ENCODE results near the gene AMMECR1. TPM values are rescaled to one million over a fixed set of nuclear protein-coding genes. Genes with fewer than 3 reads are reported as not detected.

Gene AMMECR1
- total and polyA plus RNA-seq, 12 donors, result 0.59 to 1.8 (median 0.99) TPM

- Histone ChIP-seq H3K27ac (no peak overlapping the region), H3K9me3 (no peaks in the 10 kb centered on the region), H3K36me3 (no peaks in the 10 kb centered on the region), H3K27me3 (peaks cover 0 to 27% (median 0%) of the 10 kb centered on the region in 7 donors), H3K4me1 (peaks cover 0 to 29% (median 6%) of the 10 kb centered on the region in 9 donors), H3K4me3 (no peak overlapping the region)
- intact Hi-C loops (cut with DNase I), result loop anchor here in 3 of 10 donors (10.0 kb wide), 2 partner anchors 137 to 147 kb away; no protein-coding TSS in a partner anchor
- ATAC-seq, result no peak
- no peak for DNase-seq
- TF ChIP-seq CTCF (IDR thresholded peaks at IDR 0.05), result no peak
- WGBS, 2 donors, result 79 to 90% methylated on average over 1 of the region's 1 CpG
Measured at GRCh38 chrX:110311437-110312230, 6.3 kb downstream of the AMMECR1 start.

- ATAC-seq, result no peak
- intact Hi-C loops (cut with DNase I), result loop anchor here in 3 of 10 donors (10.0 kb wide), 2 partner anchors 136 to 146 kb away; no protein-coding TSS in a partner anchor
Measured at GRCh38 chrX:110310896-110311295, 7.0 kb downstream of the AMMECR1 start.

GRCh38 chrX:110310000-110310790 is 7.7 kb downstream of the AMMECR1 start:
- no peak for TF ChIP-seq CTCF (IDR thresholded peaks at IDR 0.05)
- H3K4me1 ChIP-seq, result peaks cover 0 to 16% (median 5%) of the 10 kb centered on the region in 9 donors
- H3K4me3 ChIP-seq, result no peak overlapping the region
- DNase-seq (no peak), ATAC-seq (no peak)
- intact Hi-C loops (cut with DNase I), result loop anchor here in 3 of 10 donors (10.0 kb wide), 2 partner anchors 135 to 145 kb away; no protein-coding TSS in a partner anchor
- H3K27me3 ChIP-seq, result peaks cover 0 to 24% (median 0%) of the 10 kb centered on the region in 7 donors
- H3K9me3 ChIP-seq, result no peaks in the 10 kb centered on the region
- H3K27ac ChIP-seq, result no peak overlapping the region
- H3K36me3 ChIP-seq, result no peaks in the 10 kb centered on the region
- 10 to 32% methylated on average over 1 of the region's 1 CpG for WGBS, 2 donors

More at GRCh38 chrX:110310896-110311295, 7.0 kb downstream of the AMMECR1 start:
- DNase-seq, result no peak
- no peak overlapping the region for H3K27ac ChIP-seq
- peaks cover 0 to 22% (median 5%) of the 10 kb centered on the region in 9 donors for H3K4me1 ChIP-seq
- WGBS, 2 donors, result 56 to 60% methylated on average over 1 of the region's 1 CpG
- peaks cover 0 to 24% (median 0%) of the 10 kb centered on the region in 7 donors for H3K27me3 ChIP-seq
- no peaks in the 10 kb centered on the region for H3K9me3 ChIP-seq
- H3K4me3 ChIP-seq, result no peak overlapping the region
- no peaks in the 10 kb centered on the region for H3K36me3 ChIP-seq
- no peak for TF ChIP-seq CTCF (IDR thresholded peaks at IDR 0.05)

- no peak overlapping the region for H3K4me3 ChIP-seq
- no peak for TF ChIP-seq CTCF (IDR thresholded peaks at IDR 0.05)
- H3K36me3 ChIP-seq, result no peaks in the 10 kb centered on the region
- H3K27me3 ChIP-seq, result peaks cover 0 to 11% (median 0%) of the 10 kb centered on the region in 7 donors
- no peaks in the 10 kb centered on the region for H3K9me3 ChIP-seq
- intact Hi-C loops (cut with DNase I), result no loop called here
- peaks cover 0 to 16% (median 5%) of the 10 kb centered on the region in 9 donors for H3K4me1 ChIP-seq
- no peak for ATAC-seq
- 88 to 94% methylated on average over 2 of the region's 2 CpGs for WGBS, 2 donors
- no peak overlapping the region for H3K27ac ChIP-seq
- DNase-seq, result no peak
Measured at GRCh38 chrX:110308220-110308619, 9.7 kb downstream of the AMMECR1 start.
